ENCODE results near the gene PTCRA. TPM values are rescaled to one million over a fixed set of nuclear protein-coding genes. Genes with fewer than 3 reads are reported as not detected.
A peak's percentile ranks its signal among the peaks of the same experiment; 100 is the strongest.

PTCRA gene, protein sequence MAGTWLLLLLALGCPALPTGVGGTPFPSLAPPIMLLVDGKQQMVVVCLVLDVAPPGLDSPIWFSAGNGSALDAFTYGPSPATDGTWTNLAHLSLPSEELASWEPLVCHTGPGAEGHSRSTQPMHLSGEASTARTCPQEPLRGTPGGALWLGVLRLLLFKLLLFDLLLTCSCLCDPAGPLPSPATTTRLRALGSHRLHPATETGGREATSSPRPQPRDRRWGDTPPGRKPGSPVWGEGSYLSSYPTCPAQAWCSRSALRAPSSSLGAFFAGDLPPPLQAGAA
- not detected in 2 replicates for total RNA-seq (ENCODE audit: low replicate concordance)
- long read RNA-seq = 0 reads

DNA sequence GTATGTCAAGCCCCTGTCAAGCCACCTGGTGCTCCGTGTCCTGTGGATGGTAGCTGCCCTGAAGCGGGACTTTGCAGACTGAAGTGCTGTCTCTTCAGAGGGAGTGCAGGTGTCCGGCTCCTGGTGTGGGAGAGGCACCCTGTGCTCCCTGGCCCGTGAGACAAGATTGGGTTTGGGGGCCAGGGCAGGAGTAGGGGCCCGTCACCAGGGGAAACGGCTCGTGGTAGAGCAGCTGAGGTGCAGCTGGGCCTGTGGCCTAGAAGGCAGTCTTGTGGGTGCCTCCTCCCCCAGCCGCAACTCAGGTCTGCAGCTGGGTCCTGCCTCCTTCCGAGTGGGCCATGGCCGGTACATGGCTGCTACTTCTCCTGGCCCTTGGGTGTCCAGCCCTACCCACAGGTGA, at the start of gene PTCRA:
Gene PTCRA (plus strand): TSS at position 322 of the 400 bp plus-strand sequence. CDS start 17 bp downstream, at position 339.
- no peaks in the 10 kb centered on the region for H3K9me3 Mint-ChIP-seq
- DNase-seq (ENCODE audit: extremely low spot score, unreplicated experiment) = no peak

GRCh38 chr6:42870145-42870936, 45.5 kb upstream of the PTCRA start:
- Mint-ChIP-seq H3K4me3 (no peak overlapping the region), H3K27me3 (no peaks in the 10 kb centered on the region), H3K27ac (no peak overlapping the region), H3K36me3 (peaks cover 3% of the 10 kb centered on the region), H3K9me3 (no peaks in the 10 kb centered on the region), H3K4me1 (ENCODE audit: unreplicated experiment) (no peaks in the 10 kb centered on the region)
- no peak for DNase-seq (ENCODE audit: extremely low spot score, unreplicated experiment)
- TF ChIP-seq, protein P1, sequence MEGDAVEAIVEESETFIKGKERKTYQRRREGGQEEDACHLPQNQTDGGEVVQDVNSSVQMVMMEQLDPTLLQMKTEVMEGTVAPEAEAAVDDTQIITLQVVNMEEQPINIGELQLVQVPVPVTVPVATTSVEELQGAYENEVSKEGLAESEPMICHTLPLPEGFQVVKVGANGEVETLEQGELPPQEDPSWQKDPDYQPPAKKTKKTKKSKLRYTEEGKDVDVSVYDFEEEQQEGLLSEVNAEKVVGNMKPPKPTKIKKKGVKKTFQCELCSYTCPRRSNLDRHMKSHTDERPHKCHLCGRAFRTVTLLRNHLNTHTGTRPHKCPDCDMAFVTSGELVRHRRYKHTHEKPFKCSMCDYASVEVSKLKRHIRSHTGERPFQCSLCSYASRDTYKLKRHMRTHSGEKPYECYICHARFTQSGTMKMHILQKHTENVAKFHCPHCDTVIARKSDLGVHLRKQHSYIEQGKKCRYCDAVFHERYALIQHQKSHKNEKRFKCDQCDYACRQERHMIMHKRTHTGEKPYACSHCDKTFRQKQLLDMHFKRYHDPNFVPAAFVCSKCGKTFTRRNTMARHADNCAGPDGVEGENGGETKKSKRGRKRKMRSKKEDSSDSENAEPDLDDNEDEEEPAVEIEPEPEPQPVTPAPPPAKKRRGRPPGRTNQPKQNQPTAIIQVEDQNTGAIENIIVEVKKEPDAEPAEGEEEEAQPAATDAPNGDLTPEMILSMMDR (conservative IDR thresholded peaks at IDR 0.05) = no peak

More for the DNA sequence above, at the start of gene PTCRA:
- Mint-ChIP-seq H3K4me3 (no peak within 1 kb of the TSS), H3K36me3 (no peaks in the 10 kb centered on the region), H3K27ac (no peak within 1 kb of the TSS), H3K4me1 (ENCODE audit: unreplicated experiment) (peaks cover 4% of the 10 kb centered on the region), H3K27me3 (peaks cover 6% of the 10 kb centered on the region)
- TF ChIP-seq, protein P1 (conservative IDR thresholded peaks at IDR 0.05) = no peak

DNA sequence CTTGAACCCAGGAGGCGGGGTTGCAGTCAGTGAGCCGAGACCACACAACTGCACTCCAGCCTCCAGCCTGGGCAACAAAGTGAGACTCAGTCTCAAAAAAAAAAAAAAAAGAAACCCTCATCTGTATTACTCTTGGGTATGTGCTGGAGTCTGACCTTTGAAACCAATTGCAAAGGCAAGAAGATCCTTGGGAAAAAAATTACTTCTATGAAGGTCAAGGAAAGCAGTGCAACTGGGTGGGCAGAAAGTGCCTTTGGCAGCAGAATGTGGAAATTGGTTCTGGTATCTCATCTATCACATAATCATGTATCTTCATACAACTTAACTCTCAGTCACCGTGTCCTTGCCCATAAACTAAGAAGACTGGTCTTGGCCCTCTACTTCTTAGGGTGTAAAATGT, 44.1 kb upstream of the PTCRA start:
- Mint-ChIP-seq H3K4me1 (ENCODE audit: unreplicated experiment) (no peaks in the 10 kb centered on the region), H3K9me3 (no peaks in the 10 kb centered on the region), H3K27ac (no peak overlapping the region), H3K27me3 (no peaks in the 10 kb centered on the region), H3K36me3 (peaks cover 3% of the 10 kb centered on the region), H3K4me3 (no peak overlapping the region)
- DNase-seq (ENCODE audit: extremely low spot score, unreplicated experiment) = no peak
- TF ChIP-seq, protein P1 (conservative IDR thresholded peaks at IDR 0.05) = no peak

- Mint-ChIP-seq H3K4me3 (no peak overlapping the region), H3K27ac (no peak overlapping the region), H3K27me3 (no peaks in the 10 kb centered on the region), H3K9me3 (no peaks in the 10 kb centered on the region), H3K36me3 (peaks cover 3% of the 10 kb centered on the region), H3K4me1 (ENCODE audit: unreplicated experiment) (no peaks in the 10 kb centered on the region)
- no peak for DNase-seq (ENCODE audit: extremely low spot score, unreplicated experiment)
- TF ChIP-seq, protein P1 (conservative IDR thresholded peaks at IDR 0.05) = no peak
Measured at GRCh38 chr6:42873313-42873712, 42.5 kb upstream of the PTCRA start.

DNA sequence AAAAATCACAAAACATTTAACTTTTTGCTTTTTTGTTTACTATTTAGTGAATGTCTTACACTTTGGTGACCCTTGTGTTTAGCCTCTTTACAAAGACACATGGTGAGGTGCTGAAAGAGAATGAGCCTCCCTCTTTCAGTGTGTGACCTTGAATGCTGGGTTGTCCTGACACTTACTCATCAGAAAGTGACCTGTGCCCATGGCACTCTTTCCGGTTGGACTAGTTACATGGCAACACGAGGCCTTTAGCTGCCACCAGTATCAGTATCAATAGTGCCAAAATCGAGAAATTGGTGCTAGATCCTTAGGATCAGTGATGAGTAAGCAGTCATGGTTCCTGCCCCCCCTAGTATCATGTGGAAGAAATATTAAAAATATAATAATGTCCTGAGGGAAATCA, 38.2 kb upstream of the PTCRA start:
- peaks cover 9% of the 10 kb centered on the region for H3K4me1 Mint-ChIP-seq (ENCODE audit: unreplicated experiment)
- peak overlapping the region; percentile 54 for H3K4me3 Mint-ChIP-seq
- peaks cover 5% of the 10 kb centered on the region for H3K36me3 Mint-ChIP-seq
- no peak for DNase-seq (ENCODE audit: extremely low spot score, unreplicated experiment)
- H3K27ac Mint-ChIP-seq = peak overlapping the region; percentile 76
- H3K9me3 Mint-ChIP-seq = no peaks in the 10 kb centered on the region
- no peaks in the 10 kb centered on the region for H3K27me3 Mint-ChIP-seq
- TF ChIP-seq, protein P1 (conservative IDR thresholded peaks at IDR 0.05) = no peak
